Upper lobe of right lung (tissue), 1 donor: Measurements from ENCODE around the gene POU2F1. TPM values are rescaled to one million over a fixed set of nuclear protein-coding genes. Genes with fewer than 3 reads are reported as not detected.

ENCODE experiments used
- ATAC-seq: fragments of 200-7000 bp; cut with Tn5 transposase; one replicate; pipeline ENCODE4 v1.9.1; 2020; ENCODE audit warnings: mild to moderate bottlenecking, moderate library complexity
- DNase-seq: peaks from one replicate; pipeline ENCODE4 v3.0.0-alpha.2; 2020
- H3K27ac ChIP-seq: fragments of 200-600 bp; one replicate; pipeline ENCODE4 v1.8.0; 2022
- H3K27me3 ChIP-seq: fragments of 200-600 bp; one replicate; pipeline ENCODE4 v1.8.0; 2022; ENCODE audit warnings: mild to moderate bottlenecking
- H3K36me3 ChIP-seq: fragments of 200-600 bp; one replicate; pipeline ENCODE4 v1.8.0; 2022
- H3K4me1 ChIP-seq: fragments of 200-600 bp; one replicate; pipeline ENCODE4 v1.8.0; 2022
- H3K4me3 ChIP-seq: fragments of 200-600 bp; one replicate; pipeline ENCODE4 v1.8.0; 2022; ENCODE audit warnings: mild to moderate bottlenecking
- H3K9me3 ChIP-seq: fragments of 200-600 bp; one replicate; pipeline ENCODE4 v1.8.0; 2022
- CTCF ChIP-seq: fragments of 200-600 bp; IDR thresholded peaks from one replicate; pipeline ENCODE4 v1.8.0; 2022; ENCODE audit warnings: antibody characterized with exemption
- intact Hi-C: fragments of 100-400 bp; cut with DNase I; formaldehyde crosslinking; loops from one replicate; pipeline ENCODE4 v1.11.0; 2022
- total RNA-seq: library from RNA; stranded (reverse); fragmentation: NEBNext Ultra II Directional; extraction: Animal tissue kit (Norgen Biotek cat#: 25700); gene quantifications from one replicate; pipeline ENCODE4 v1.2.1, GENCODE V29; 2021
- donor health status: DM: no; HTN: yes; CAD: no; lungs with severe emphysema.

The POU2F1 gene
- total RNA-seq, 1 donor from 2014 or later, result 15.3 TPM

GRCh38 chr1:167465018-167465417 lies 244.3 kb downstream of the POU2F1 start:
- intact Hi-C loops, result no loop called here
- no peaks in the 10 kb centered on the region for H3K4me1 ChIP-seq
- TF ChIP-seq CTCF, result no peak

GRCh38 chr1:167465743-167466142 lies 245.1 kb downstream of the POU2F1 start:
- Histone ChIP-seq H3K27ac (no peak overlapping the region), H3K9me3 (no peaks in the 10 kb centered on the region), H3K4me1 (no peaks in the 10 kb centered on the region), H3K27me3 (no peaks in the 10 kb centered on the region), H3K4me3 (no peak overlapping the region), H3K36me3 (no peaks in the 10 kb centered on the region)
- ATAC-seq (no peak), DNase-seq (no peak)
- intact Hi-C loops, result no loop called here
- no peak for TF ChIP-seq CTCF

More at GRCh38 chr1:167465018-167465417, 244.3 kb downstream of the POU2F1 start:
- Histone ChIP-seq H3K4me3 (no peak overlapping the region), H3K9me3 (no peaks in the 10 kb centered on the region), H3K36me3 (no peaks in the 10 kb centered on the region), H3K27me3 (no peaks in the 10 kb centered on the region), H3K27ac (no peak overlapping the region)
- DNase-seq (peak; percentile 18), ATAC-seq (no peak)

GRCh38 chr1:167467126-167467710 lies 246.5 kb downstream of the POU2F1 start:
- peak; percentile 21 for DNase-seq
- Histone ChIP-seq H3K36me3 (no peaks in the 10 kb centered on the region), H3K9me3 (no peaks in the 10 kb centered on the region), H3K27ac (no peak overlapping the region), H3K27me3 (no peaks in the 10 kb centered on the region), H3K4me1 (no peaks in the 10 kb centered on the region), H3K4me3 (no peak overlapping the region)
- TF ChIP-seq CTCF, result no peak
- intact Hi-C loops, result no loop called here
- ATAC-seq, result no peak

- Histone ChIP-seq H3K36me3 (no peaks in the 10 kb centered on the region), H3K4me1 (no peaks in the 10 kb centered on the region), H3K27me3 (no peaks in the 10 kb centered on the region), H3K27ac (no peak overlapping the region), H3K9me3 (no peaks in the 10 kb centered on the region), H3K4me3 (no peak overlapping the region)
- intact Hi-C loops, result no loop called here
- ATAC-seq (no peak), DNase-seq (no peak)
- no peak for TF ChIP-seq CTCF
Observed at GRCh38 chr1:167467752-167468151, 247.1 kb downstream of the POU2F1 start.

- ATAC-seq (peak; percentile 47), DNase-seq (no peak)
- intact Hi-C loops, result no loop called here
- Histone ChIP-seq H3K4me1 (no peaks in the 10 kb centered on the region), H3K4me3 (no peak overlapping the region), H3K36me3 (no peaks in the 10 kb centered on the region), H3K27ac (no peak overlapping the region), H3K9me3 (no peaks in the 10 kb centered on the region), H3K27me3 (no peaks in the 10 kb centered on the region)
- no peak for TF ChIP-seq CTCF
Observed at GRCh38 chr1:167469280-167469965, 248.7 kb downstream of the POU2F1 start.
